OCI-LY3 (cell line): Measurements from ENCODE around the gene RBM19.

Experiments used
- H2AFZ ChIP-seq: fragments of 200-600, 300-600 bp; shearing (Covaris generic); 2 replicates; pipeline ENCODE4 v1.6.0; 2014; ENCODE audit warnings: antibody characterized with exemption, low read depth, low read length
- H3K27ac ChIP-seq: fragments of 200-600, 300-600 bp; sonication (generic); 2 replicates; pipeline ENCODE4 v1.5.1; 2014; ENCODE audit warnings: mild to moderate bottlenecking, low read length, moderate library complexity, mixed read lengths
- H3K27me3 ChIP-seq: fragments of 200-600, 300-600 bp; sonication (generic); 2 replicates; pipeline ENCODE4 v1.6.1; 2014; ENCODE audit warnings: low read depth, low read length, mixed read lengths
- H3K36me3 ChIP-seq: fragments of 200-600, 300-600 bp; sonication (generic); replicated peaks from 2 replicates; pipeline ENCODE3; 2014; ENCODE audit warnings: low read depth, low read length, mixed read lengths
- H3K4me1 ChIP-seq: fragments of 300-600, 200-600 bp; sonication (generic); 2 replicates; pipeline ENCODE4 v1.6.1; 2014; ENCODE audit warnings: low read length, mixed read lengths
- H3K4me2 ChIP-seq: fragments of 200-600, 300-600 bp; sonication (generic); 2 replicates; pipeline ENCODE4 v1.6.1; 2014; ENCODE audit warnings: low read length, mixed read lengths
- H3K4me3 ChIP-seq: fragments of 300-600, 200-600 bp; sonication (generic); 2 replicates; pipeline ENCODE4 v1.5.1; 2014; ENCODE audit warnings: antibody characterized with exemption, mild to moderate bottlenecking, low read length, moderate library complexity
- H3K79me2 ChIP-seq: fragments of 300-600, 200-600 bp; shearing (Covaris generic); 2 replicates; pipeline ENCODE4 v1.6.1; 2014; ENCODE audit warnings: mild to moderate bottlenecking, low read length, mixed read lengths
- H3K9ac ChIP-seq: fragments of 300-600, 200-600 bp; shearing (Covaris generic); 2 replicates; pipeline ENCODE4 v1.6.0; 2014; ENCODE audit warnings: mild to moderate bottlenecking, low read length, moderate library complexity
- H3K9me3 ChIP-seq: fragments of 200-600, 300-600 bp; shearing (Covaris generic); 2 replicates; pipeline ENCODE4 v1.6.1; 2014; ENCODE audit warnings: low read length, mixed read lengths; ENCODE audit not compliant: insufficient read depth
- H4K20me1 ChIP-seq: fragments of 200-600, 300-600 bp; sonication (generic); 2 replicates; pipeline ENCODE4 v1.6.1; 2016; ENCODE audit warnings: low read length, mixed read lengths; ENCODE audit not compliant: insufficient read depth
- EZH2phosphoT487 ChIP-seq: fragments of 200-600 bp; shearing (Covaris generic); IDR thresholded peaks from 2 replicates; pipeline ENCODE4 v1.6.1; 2018; ENCODE audit warnings: antibody characterized with exemption, mixed run types, low read depth
- TF ChIP-seq, protein P1 (sequence below): fragments of 200-600, 300-600 bp; sonication (generic); IDR thresholded peaks from 2 replicates; pipeline ENCODE4 v1.5.1; 2014; ENCODE audit warnings: antibody characterized with exemption, low read length, low read depth

The RBM19 gene

GRCh38 chr12:113845900-113846674, 120.0 kb downstream of the RBM19 start:
- H3K4me1 ChIP-seq = no peaks in the 10 kb centered on the region

GRCh38 chr12:113844495-113845210, 121.5 kb downstream of the RBM19 start:
- H3K27ac ChIP-seq = no peak overlapping the region
- no peaks in the 10 kb centered on the region for H3K9me3 ChIP-seq
- no peaks in the 10 kb centered on the region for H3K27me3 ChIP-seq
- TF ChIP-seq EZH2phosphoT487 = no peak
- TF ChIP-seq, protein P1, sequence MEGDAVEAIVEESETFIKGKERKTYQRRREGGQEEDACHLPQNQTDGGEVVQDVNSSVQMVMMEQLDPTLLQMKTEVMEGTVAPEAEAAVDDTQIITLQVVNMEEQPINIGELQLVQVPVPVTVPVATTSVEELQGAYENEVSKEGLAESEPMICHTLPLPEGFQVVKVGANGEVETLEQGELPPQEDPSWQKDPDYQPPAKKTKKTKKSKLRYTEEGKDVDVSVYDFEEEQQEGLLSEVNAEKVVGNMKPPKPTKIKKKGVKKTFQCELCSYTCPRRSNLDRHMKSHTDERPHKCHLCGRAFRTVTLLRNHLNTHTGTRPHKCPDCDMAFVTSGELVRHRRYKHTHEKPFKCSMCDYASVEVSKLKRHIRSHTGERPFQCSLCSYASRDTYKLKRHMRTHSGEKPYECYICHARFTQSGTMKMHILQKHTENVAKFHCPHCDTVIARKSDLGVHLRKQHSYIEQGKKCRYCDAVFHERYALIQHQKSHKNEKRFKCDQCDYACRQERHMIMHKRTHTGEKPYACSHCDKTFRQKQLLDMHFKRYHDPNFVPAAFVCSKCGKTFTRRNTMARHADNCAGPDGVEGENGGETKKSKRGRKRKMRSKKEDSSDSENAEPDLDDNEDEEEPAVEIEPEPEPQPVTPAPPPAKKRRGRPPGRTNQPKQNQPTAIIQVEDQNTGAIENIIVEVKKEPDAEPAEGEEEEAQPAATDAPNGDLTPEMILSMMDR = no peak
- no peaks in the 10 kb centered on the region for H3K79me2 ChIP-seq
- no peak overlapping the region for H3K4me2 ChIP-seq
- H2AFZ ChIP-seq = no peak overlapping the region
- no peaks in the 10 kb centered on the region; the same call in 1 of the 2 replicates for H4K20me1 ChIP-seq
- no peak overlapping the region for H3K4me3 ChIP-seq
- no peak overlapping the region for H3K9ac ChIP-seq
- no peaks in the 10 kb centered on the region for H3K4me1 ChIP-seq
- no peaks in the 10 kb centered on the region for H3K36me3 ChIP-seq

More at GRCh38 chr12:113845900-113846674, 120.0 kb downstream of the RBM19 start:
- no peak for TF ChIP-seq EZH2phosphoT487
- TF ChIP-seq, protein P1 = no peak
- Histone ChIP-seq H3K36me3 (no peaks in the 10 kb centered on the region), H3K4me3 (no peak overlapping the region), H3K79me2 (no peaks in the 10 kb centered on the region), H3K4me2 (no peak overlapping the region), H3K9me3 (no peaks in the 10 kb centered on the region), H3K9ac (no peak overlapping the region), H4K20me1 (no peaks in the 10 kb centered on the region; the same call in 1 of the 2 replicates), H2AFZ (no peak overlapping the region), H3K27ac (no peak overlapping the region), H3K27me3 (no peaks in the 10 kb centered on the region)

DNA sequence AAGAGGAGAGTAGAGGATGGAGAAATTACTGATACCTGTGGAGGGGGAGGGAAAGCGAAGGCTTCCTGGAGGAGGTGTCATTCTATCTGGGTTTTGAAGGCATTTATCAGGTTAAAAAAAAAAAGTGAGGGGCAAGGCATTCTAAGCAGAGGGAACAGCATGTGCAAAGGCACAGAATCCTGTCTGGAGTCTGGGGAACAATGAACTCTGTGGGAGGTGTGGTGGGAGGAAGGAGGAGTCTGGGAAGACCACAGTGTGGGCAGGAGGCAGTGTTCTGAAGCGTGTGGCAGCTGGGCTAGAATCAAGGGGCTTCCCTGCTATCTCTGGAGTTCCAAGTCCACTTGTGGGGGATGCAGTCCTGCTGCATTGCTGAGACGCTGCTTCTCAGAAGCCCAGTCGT, 123.4 kb downstream of the RBM19 start:
- no peaks in the 10 kb centered on the region for H3K4me1 ChIP-seq
- no peak overlapping the region for H3K27ac ChIP-seq
- no peaks in the 10 kb centered on the region for H3K79me2 ChIP-seq
- H3K36me3 ChIP-seq = no peaks in the 10 kb centered on the region
- no peaks in the 10 kb centered on the region for H4K20me1 ChIP-seq
- H3K4me3 ChIP-seq = no peak overlapping the region
- no peak overlapping the region for H3K9ac ChIP-seq
- H3K27me3 ChIP-seq = no peaks in the 10 kb centered on the region
- TF ChIP-seq EZH2phosphoT487 = no peak
- TF ChIP-seq, protein P1 = no peak
- H3K4me2 ChIP-seq = no peak overlapping the region
- H3K9me3 ChIP-seq = no peaks in the 10 kb centered on the region
- no peak overlapping the region for H2AFZ ChIP-seq

DNA sequence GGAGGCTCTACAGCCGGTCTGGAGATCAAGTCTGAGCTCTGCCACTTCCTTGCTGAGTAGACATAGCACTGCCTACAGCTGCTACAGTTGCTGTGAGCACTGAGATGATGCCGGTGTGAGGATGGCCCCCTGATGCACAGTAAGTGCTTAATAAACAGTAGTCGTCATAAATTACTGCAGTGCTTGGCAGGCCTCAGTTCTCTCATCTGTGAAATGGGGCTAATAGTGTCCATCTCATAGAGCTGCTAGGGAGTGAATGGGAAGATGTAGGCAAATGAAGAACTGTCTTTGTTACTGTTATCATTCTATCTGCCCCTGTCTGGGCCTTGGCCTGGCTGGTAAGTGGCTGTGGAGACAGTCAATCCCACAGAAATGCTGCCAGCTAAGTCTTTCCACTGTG, 124.3 kb downstream of the RBM19 start:
- H3K27me3 ChIP-seq = no peaks in the 10 kb centered on the region
- H4K20me1 ChIP-seq = no peaks in the 10 kb centered on the region
- H3K4me2 ChIP-seq = no peak overlapping the region
- H3K36me3 ChIP-seq = no peaks in the 10 kb centered on the region
- no peak overlapping the region for H3K4me3 ChIP-seq
- H3K27ac ChIP-seq = no peak overlapping the region
- H3K9ac ChIP-seq = no peak overlapping the region
- TF ChIP-seq EZH2phosphoT487 = no peak
- TF ChIP-seq, protein P1 = no peak
- no peaks in the 10 kb centered on the region for H3K9me3 ChIP-seq
- no peaks in the 10 kb centered on the region for H3K79me2 ChIP-seq
- H3K4me1 ChIP-seq = no peaks in the 10 kb centered on the region
- no peak overlapping the region for H2AFZ ChIP-seq
